GM23338 (cell line): ENCODE measurements around the gene DDIT3. TPM values are rescaled to one million over a fixed set of nuclear protein-coding genes. Genes with fewer than 3 reads are reported as not detected.

ENCODE experiments used
- ATAC-seq: fragments of 200-7000 bp; cut with Tn5 transposase; 3 replicates; pipeline ENCODE4 v1.9.1; 2020
- DNase-seq: peaks from one replicate; pipeline ENCODE4 v3.0.0-alpha.2; 2015; ENCODE audit warnings: low spot score
- H2AFZ ChIP-seq: fragments of 200-600 bp; sonication (generic); 2 replicates; pipeline ENCODE4 v1.8.0; 2016; ENCODE audit warnings: antibody characterized with exemption, mild to moderate bottlenecking, moderate library complexity
- H3F3A ChIP-seq: fragments of 200-600 bp; sonication (generic); replicated peaks from 2 replicates; pipeline ENCODE4 v1.8.0; 2017; ENCODE audit warnings: antibody characterized with exemption, mixed run types, low read depth
- H3K27ac ChIP-seq: fragments of 200-600 bp; sonication (generic); 2 replicates; pipeline ENCODE4 v1.6.1; 2016; ENCODE audit warnings: low read depth
- H3K27me3 ChIP-seq: fragments of 200-600 bp; sonication (generic); 2 replicates; pipeline ENCODE4 v1.8.0; 2016; ENCODE audit warnings: mild to moderate bottlenecking, mixed run types, moderate library complexity; ENCODE audit not compliant: insufficient read depth
- H3K36me3 ChIP-seq: fragments of 200-600 bp; sonication (generic); 2 replicates; pipeline ENCODE4 v1.8.0; 2016; ENCODE audit warnings: mild to moderate bottlenecking; ENCODE audit not compliant: insufficient read depth
- H3K4me1 ChIP-seq: fragments of 200-600 bp; sonication (generic); 2 replicates; pipeline ENCODE4 v1.8.0; 2016; ENCODE audit warnings: mild to moderate bottlenecking, moderate library complexity; ENCODE audit not compliant: insufficient read depth
- H3K4me2 ChIP-seq: fragments of 200-600 bp; sonication (generic); 2 replicates; pipeline ENCODE4 v1.7.1; 2017; ENCODE audit warnings: mixed run types
- H3K4me3 ChIP-seq: fragments of 200-600 bp; sonication (generic); 2 replicates; pipeline ENCODE4 v1.6.1; 2016; ENCODE audit warnings: mixed run types
- H3K79me2 ChIP-seq: fragments of 200-600 bp; sonication (generic); replicated peaks from 2 replicates; pipeline ENCODE4 v1.8.0; 2017; ENCODE audit warnings: mild to moderate bottlenecking; ENCODE audit not compliant: insufficient read depth
- H3K9me2 ChIP-seq: fragments of 200-600 bp; sonication (generic); 2 replicates; pipeline ENCODE4 v1.8.0; 2017; ENCODE audit not compliant: insufficient read depth
- H4K20me1 ChIP-seq: fragments of 200-600 bp; sonication (generic); replicated peaks from 2 replicates; pipeline ENCODE4 v1.8.0; 2017; ENCODE audit warnings: mild to moderate bottlenecking; ENCODE audit not compliant: insufficient read depth
- H3K27ac Mint-ChIP-seq: 2 replicates; pipeline ENCODE4 v1.8.0; 2020; ENCODE audit warnings: inconsistent platforms, mild to moderate bottlenecking, moderate library complexity, mixed read lengths
- H3K27me3 Mint-ChIP-seq: 3 replicates; pipeline ENCODE4 v1.8.0; 2022; ENCODE audit warnings: low read depth, mild to moderate bottlenecking, moderate library complexity, mixed read lengths, inconsistent platforms; ENCODE audit not compliant: insufficient read depth, poor library complexity
- H3K36me3 Mint-ChIP-seq: 3 replicates; pipeline ENCODE4 v1.8.0; 2021; ENCODE audit warnings: low read depth, mild to moderate bottlenecking, inconsistent platforms, moderate library complexity, mixed read lengths
- H3K4me1 Mint-ChIP-seq: 3 replicates; pipeline ENCODE4 v1.8.0; 2020; ENCODE audit warnings: mild to moderate bottlenecking, inconsistent platforms, mixed read lengths
- H3K4me3 Mint-ChIP-seq: 3 replicates; pipeline ENCODE4 v1.8.0; 2021; ENCODE audit warnings: moderate library complexity, mild to moderate bottlenecking, inconsistent platforms, mixed read lengths
- H3K9me3 Mint-ChIP-seq: 3 replicates; pipeline ENCODE4 v1.8.0; 2020; ENCODE audit warnings: moderate library complexity, mild to moderate bottlenecking, inconsistent platforms, mixed read lengths
- EZH2 ChIP-seq: fragments of 200-600 bp; sonication (generic); IDR thresholded peaks from one replicate; pipeline ENCODE4 v1.8.0; 2017; ENCODE audit warnings: antibody characterized with exemption, mild to moderate bottlenecking, low read depth; ENCODE audit not compliant: unreplicated experiment
- EZH2phosphoT487 ChIP-seq: fragments of 200-600 bp; sonication (generic); IDR thresholded peaks from one replicate; pipeline ENCODE4 v1.8.1; 2018; ENCODE audit warnings: antibody characterized with exemption; ENCODE audit not compliant: unreplicated experiment
- JUNB ChIP-seq: IDR thresholded peaks from one replicate; pipeline ENCODE4 v1.6.1; 2016; ENCODE audit warnings: antibody characterized with exemption; ENCODE audit not compliant: unreplicated experiment
- NANOG ChIP-seq: IDR thresholded peaks from 2 replicates; pipeline ENCODE4 v1.6.1; 2016; ENCODE audit warnings: antibody characterized with exemption, borderline replicate concordance
- POLR2AphosphoS5 ChIP-seq: IDR thresholded peaks from 2 replicates; pipeline ENCODE4 v1.6.1; 2016; ENCODE audit warnings: antibody characterized with exemption, low read depth
- STAT1 ChIP-seq: IDR thresholded peaks from one replicate; pipeline ENCODE4 v1.6.1; 2016; ENCODE audit warnings: antibody characterized with exemption; ENCODE audit not compliant: unreplicated experiment
- ZNF114 ChIP-seq: fragments of 250-450 bp; sonication (Bioruptor Pico); IDR thresholded peaks from 2 replicates; pipeline ENCODE4 v1.5.0; 2020; ENCODE audit warnings: mild to moderate bottlenecking, moderate library complexity
- polyA plus RNA-seq: library from polyadenylated mRNA; unstranded; fragments of >200 nt; fragmentation: Nextera tagmentation; extraction: Ambion mirVana; gene quantifications from 2 replicates; pipeline ENCODE4 v1.2.1, GENCODE V29; 2016
- total RNA-seq: library from RNA; depleted of rRNA; stranded (reverse); fragments of >200 nt; shearing (Covaris generic); gene quantifications from 2 replicates; pipeline ENCODE4 v1.2.3, GENCODE V29; 2014
- TF ChIP-seq, protein P1 (sequence below): IDR thresholded peaks from one replicate; pipeline ENCODE4 v1.6.1; 2018; ENCODE audit warnings: antibody characterized with exemption; ENCODE audit not compliant: unreplicated experiment
- TF ChIP-seq, protein P2 (sequence below): fragments of 250-450 bp; sonication (Bioruptor Pico); IDR thresholded peaks from 2 replicates; pipeline ENCODE4 v1.5.0; 2020; ENCODE audit warnings: mild to moderate bottlenecking, moderate library complexity

The DDIT3 gene
- total and polyA plus RNA-seq, 2 experiments from 2014 or later, result 3.9 to 12.5 TPM

DNA sequence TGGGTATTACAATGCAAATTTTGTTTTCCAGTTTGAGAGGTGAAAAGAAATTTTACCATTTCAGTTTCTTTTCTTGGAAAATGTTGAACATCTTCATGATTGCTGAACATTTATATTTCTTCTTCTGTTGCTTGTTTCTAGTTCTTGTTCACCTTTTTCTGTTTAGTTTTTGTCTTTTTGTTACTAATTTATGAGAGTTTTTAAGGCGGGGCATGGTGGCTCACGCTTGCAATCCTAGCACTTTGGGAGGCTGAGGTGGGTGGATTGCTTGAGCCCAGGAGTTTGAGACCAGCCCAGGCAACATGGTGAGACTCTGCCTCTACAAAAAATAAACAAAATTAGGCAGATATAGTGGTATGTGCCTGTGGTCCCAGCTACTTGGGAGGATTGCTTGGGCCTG lies 40.2 kb upstream of the DDIT3 start:
- ATAC-seq, result no peak
- Mint-ChIP-seq H3K9me3 (no peaks in the 10 kb centered on the region), H3K4me1 (peaks cover 8% of the 10 kb centered on the region; the same call in 2 of the 3 replicates), H3K27ac (no peak overlapping the region), H3K4me3 (no peak overlapping the region), H3K27me3 (no peaks in the 10 kb centered on the region), H3K36me3 (peaks cover 11% of the 10 kb centered on the region; the same call in 2 of the 3 replicates)
- H3K9me2 ChIP-seq, result no peaks in the 10 kb centered on the region
- no peak overlapping the region for H3K4me3 ChIP-seq
- H3K4me2 ChIP-seq, result no peak overlapping the region
- H3K79me2 ChIP-seq, result peaks cover 16% of the 10 kb centered on the region; the same call in 1 of the 2 replicates
- TF ChIP-seq, protein P1, sequence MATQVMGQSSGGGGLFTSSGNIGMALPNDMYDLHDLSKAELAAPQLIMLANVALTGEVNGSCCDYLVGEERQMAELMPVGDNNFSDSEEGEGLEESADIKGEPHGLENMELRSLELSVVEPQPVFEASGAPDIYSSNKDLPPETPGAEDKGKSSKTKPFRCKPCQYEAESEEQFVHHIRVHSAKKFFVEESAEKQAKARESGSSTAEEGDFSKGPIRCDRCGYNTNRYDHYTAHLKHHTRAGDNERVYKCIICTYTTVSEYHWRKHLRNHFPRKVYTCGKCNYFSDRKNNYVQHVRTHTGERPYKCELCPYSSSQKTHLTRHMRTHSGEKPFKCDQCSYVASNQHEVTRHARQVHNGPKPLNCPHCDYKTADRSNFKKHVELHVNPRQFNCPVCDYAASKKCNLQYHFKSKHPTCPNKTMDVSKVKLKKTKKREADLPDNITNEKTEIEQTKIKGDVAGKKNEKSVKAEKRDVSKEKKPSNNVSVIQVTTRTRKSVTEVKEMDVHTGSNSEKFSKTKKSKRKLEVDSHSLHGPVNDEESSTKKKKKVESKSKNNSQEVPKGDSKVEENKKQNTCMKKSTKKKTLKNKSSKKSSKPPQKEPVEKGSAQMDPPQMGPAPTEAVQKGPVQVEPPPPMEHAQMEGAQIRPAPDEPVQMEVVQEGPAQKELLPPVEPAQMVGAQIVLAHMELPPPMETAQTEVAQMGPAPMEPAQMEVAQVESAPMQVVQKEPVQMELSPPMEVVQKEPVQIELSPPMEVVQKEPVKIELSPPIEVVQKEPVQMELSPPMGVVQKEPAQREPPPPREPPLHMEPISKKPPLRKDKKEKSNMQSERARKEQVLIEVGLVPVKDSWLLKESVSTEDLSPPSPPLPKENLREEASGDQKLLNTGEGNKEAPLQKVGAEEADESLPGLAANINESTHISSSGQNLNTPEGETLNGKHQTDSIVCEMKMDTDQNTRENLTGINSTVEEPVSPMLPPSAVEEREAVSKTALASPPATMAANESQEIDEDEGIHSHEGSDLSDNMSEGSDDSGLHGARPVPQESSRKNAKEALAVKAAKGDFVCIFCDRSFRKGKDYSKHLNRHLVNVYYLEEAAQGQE, result no peak
- TF ChIP-seq NANOG (no peak), JUNB (no peak), POLR2AphosphoS5 (no peak), EZH2phosphoT487 (no peak), STAT1 (no peak), ZNF114 (CRISPR knock-in tag) (no peak), EZH2 (no peak)
- TF ChIP-seq, protein P2, sequence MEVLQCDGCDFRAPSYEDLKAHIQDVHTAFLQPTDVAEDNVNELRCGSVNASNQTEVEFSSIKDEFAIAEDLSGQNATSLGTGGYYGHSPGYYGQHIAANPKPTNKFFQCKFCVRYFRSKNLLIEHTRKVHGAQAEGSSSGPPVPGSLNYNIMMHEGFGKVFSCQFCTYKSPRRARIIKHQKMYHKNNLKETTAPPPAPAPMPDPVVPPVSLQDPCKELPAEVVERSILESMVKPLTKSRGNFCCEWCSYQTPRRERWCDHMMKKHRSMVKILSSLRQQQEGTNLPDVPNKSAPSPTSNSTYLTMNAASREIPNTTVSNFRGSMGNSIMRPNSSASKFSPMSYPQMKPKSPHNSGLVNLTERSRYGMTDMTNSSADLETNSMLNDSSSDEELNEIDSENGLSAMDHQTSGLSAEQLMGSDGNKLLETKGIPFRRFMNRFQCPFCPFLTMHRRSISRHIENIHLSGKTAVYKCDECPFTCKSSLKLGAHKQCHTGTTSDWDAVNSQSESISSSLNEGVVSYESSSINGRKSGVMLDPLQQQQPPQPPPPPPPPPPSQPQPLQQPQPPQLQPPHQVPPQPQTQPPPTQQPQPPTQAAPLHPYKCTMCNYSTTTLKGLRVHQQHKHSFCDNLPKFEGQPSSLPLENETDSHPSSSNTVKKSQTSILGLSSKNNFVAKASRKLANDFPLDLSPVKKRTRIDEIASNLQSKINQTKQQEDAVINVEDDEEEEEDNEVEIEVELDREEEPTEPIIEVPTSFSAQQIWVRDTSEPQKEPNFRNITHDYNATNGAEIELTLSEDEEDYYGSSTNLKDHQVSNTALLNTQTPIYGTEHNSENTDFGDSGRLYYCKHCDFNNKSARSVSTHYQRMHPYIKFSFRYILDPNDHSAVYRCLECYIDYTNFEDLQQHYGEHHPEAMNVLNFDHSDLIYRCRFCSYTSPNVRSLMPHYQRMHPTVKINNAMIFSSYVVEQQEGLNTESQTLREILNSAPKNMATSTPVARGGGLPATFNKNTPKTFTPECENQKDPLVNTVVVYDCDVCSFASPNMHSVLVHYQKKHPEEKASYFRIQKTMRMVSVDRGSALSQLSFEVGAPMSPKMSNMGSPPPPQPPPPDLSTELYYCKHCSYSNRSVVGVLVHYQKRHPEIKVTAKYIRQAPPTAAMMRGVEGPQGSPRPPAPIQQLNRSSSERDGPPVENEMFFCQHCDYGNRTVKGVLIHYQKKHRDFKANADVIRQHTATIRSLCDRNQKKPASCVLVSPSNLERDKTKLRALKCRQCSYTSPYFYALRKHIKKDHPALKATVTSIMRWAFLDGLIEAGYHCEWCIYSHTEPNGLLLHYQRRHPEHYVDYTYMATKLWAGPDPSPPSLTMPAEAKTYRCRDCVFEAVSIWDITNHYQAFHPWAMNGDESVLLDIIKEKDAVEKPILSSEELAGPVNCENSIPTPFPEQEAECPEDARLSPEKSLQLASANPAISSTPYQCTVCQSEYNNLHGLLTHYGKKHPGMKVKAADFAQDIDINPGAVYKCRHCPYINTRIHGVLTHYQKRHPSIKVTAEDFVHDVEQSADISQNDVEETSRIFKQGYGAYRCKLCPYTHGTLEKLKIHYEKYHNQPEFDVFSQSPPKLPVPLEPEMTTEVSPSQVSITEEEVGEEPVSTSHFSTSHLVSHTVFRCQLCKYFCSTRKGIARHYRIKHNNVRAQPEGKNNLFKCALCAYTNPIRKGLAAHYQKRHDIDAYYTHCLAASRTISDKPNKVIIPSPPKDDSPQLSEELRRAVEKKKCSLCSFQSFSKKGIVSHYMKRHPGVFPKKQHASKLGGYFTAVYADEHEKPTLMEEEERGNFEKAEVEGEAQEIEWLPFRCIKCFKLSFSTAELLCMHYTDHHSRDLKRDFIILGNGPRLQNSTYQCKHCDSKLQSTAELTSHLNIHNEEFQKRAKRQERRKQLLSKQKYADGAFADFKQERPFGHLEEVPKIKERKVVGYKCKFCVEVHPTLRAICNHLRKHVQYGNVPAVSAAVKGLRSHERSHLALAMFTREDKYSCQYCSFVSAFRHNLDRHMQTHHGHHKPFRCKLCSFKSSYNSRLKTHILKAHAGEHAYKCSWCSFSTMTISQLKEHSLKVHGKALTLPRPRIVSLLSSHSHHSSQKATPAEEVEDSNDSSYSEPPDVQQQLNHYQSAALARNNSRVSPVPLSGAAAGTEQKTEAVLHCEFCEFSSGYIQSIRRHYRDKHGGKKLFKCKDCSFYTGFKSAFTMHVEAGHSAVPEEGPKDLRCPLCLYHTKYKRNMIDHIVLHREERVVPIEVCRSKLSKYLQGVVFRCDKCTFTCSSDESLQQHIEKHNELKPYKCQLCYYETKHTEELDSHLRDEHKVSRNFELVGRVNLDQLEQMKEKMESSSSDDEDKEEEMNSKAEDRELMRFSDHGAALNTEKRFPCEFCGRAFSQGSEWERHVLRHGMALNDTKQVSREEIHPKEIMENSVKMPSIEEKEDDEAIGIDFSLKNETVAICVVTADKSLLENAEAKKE (CRISPR knock-in tag), result no peak
- H3K27ac ChIP-seq, result no peak overlapping the region
- peaks cover 11% of the 10 kb centered on the region; the same call in 1 of the 2 replicates for H3K4me1 ChIP-seq
- peaks cover 5% of the 10 kb centered on the region; the same call in 1 of the 2 replicates for H4K20me1 ChIP-seq
- DNase-seq, result no peak
- no peaks in the 10 kb centered on the region for H3F3A ChIP-seq
- H2AFZ ChIP-seq, result no peak overlapping the region
- no peaks in the 10 kb centered on the region for H3K27me3 ChIP-seq
- H3K36me3 ChIP-seq, result no peaks in the 10 kb centered on the region; the same call in 1 of the 2 replicates
